Measurements from ENCODE around the gene DGKQ.

DNA sequence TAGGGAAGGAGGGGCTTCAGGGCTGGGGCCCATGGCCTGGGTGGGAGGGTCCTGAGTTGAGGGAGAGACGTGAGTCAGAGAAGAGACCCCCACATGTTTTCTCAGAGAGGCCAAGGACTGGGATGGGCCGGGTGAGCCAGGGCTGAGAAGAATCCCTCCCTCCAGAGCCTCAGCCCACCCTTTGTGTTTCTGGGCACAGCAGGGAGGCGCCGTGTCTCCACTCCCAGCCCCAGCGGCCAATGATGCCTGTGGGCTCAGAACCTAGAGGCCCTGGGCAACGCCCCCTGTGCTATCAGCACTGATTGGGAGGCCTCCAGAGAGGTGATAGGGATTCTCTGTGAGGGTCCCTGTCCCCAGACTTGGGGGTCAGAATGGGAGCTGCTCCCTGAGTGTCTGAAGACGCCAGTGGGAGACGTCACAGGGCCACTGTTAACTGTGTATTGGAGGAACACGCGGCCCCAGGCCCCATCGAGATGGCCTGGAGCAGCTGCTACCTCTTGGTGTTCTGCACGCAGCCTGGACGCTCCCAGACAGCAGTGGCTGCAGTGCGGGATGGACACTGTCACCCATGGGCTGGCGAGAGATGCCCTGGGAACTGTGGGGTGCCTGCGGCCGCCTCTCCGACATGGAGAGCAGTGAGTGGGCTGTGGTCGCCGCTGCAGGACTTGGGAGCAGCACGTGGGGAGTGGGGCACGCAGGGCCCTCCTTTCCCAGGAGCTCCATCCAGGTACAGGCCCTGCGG lies 46.5 kb upstream of the DGKQ start:
- TF ChIP-seq TAF1 (IDR thresholded peaks at IDR 0.05; ENCODE audit: low read depth, low read length) (no peak), POLR2AphosphoS5 (IDR thresholded peaks at IDR 0.05; ENCODE audit: low read depth, low read length) (no peak), SPI1 (IDR thresholded peaks at IDR 0.05; ENCODE audit: low read depth, low read length) (no peak), PAX5 (IDR thresholded peaks at IDR 0.05; ENCODE audit: insufficient read depth, low read length, severe bottlenecking) (no peak), POLR2A (IDR thresholded peaks at IDR 0.05; ENCODE audit: low read depth, low read length) (no peak)
